ENCODE results near the gene ELMO1.
A peak's percentile ranks its signal among the peaks of the same experiment; 100 is the strongest.

The ELMO1 gene

DNA sequence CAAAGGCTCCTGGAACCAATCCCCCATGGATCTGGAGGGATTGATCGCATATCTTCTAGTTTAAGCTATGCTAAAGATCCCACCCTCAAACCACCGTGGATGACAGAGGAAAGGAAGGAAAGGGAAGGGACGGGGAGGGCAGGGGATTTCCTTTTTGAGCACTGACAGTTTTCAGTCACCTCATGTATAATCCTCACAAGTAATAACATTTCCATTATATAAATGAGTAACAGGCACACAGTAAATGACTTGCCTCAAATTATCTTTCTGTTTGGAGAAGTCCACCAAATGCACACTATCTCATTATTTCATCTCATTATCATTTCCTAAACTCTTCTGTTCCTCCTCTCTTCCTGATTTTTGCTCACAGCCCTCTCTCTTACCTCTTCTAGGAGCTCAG lies 597.3 kb downstream of the ELMO1 start:
- no peak for DNase-seq

DNA sequence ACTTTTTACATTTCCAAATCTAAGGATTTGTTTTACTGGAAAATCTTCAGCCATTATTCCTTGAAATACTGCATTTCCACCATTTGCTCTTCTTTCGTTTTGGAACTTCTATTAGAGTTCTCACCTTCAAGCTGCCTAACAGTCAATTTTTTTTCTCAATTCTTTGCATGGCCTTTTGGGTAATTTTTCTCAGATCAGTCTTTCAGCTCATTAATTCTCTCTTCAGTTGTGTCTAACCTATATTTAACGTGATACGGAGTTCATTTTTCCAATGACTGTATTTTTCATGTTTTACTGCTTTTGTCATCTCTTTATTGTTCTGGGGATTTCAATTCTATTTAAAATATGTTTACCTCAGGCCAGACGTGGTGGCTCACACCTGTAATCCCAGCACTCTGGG lies 600.7 kb downstream of the ELMO1 start:
- DNase-seq, result no peak

DNA sequence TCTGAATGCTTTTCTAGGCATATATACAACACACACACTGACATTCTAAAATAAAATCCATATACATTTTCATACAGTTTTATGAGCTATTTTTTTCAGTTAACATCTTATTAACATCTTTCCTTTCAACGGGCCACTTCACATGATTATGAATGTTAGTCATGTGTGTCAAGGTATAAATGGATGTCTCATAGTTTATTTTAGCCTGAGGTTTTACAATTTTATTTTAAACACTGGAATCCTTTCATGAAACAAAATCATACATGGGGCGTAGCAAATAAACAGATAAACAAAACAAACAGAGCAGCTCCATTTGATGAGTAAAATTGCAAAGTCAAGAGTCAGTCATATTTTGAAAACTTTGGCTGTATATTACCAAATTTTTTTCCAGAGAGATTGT lies 604.3 kb downstream of the ELMO1 start:
- no peak for DNase-seq

DNA sequence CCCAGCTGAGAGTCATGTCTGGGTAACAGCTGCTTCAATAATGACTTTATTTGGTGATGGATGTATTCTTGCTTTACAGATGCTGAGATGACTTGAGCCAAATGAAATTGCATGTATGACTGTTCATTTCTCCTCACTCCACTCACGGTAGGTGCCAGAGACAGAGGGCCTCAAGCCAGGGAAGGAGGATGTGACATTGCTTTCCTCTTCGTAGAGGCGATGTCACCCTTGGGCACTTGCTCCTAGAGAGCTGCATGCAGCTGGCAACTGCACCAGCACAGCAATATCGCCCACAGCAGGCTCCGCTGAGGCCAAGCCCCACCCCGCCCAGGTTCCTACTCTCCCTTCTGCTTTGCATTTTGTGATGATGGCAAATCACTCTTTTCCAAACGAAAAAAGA lies 607.8 kb downstream of the ELMO1 start:
- DNase-seq, result peak; percentile 22

DNA sequence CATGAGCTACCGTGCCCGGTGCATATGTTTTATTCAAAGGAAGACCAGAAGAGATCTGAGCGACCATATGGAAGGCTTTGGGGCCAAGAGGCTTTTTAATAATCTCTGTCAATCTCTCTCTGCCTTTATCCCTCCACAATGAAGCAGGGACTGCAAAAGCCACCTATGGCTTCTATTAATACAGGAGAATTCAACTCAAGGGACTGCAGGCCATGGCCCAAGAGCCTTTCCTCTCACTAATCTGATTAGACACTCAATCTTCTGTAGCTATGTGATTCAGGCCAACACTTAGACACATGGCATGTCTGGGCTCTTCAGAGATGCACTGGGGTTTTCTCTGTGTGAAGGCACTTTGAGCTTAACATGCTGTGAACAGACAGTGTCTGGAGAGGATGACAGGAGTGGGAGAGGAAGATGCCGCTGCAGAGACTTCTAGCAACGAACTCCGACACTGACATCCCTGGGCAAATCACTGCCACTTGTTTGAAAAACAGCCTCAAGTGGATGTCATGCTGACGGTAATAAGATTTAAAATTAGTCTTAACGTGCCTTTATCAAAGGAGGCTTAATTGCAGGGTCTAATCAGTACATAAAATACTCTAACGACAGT lies 609.9 kb downstream of the ELMO1 start:
- no peak for DNase-seq

DNA sequence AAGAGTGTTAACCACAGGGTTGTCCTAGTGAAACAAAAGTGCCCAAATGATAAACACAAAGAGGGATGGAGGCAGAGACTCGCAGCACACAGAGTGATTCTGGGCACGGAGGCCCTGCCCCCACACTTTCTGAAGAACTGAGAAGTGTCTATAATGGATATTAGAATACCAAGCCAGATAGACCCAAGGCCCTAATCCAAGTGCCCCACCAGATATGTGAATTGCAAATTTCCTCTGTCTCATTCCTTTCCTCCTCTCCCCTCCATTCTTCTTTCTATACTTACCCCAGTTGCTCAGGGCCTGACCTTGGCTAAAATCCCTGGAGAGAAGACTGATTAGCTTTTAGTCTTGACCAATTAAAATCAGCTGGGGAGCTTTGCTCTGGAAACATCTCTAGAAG lies 617.6 kb downstream of the ELMO1 start:
- DNase-seq, result no peak

DNA sequence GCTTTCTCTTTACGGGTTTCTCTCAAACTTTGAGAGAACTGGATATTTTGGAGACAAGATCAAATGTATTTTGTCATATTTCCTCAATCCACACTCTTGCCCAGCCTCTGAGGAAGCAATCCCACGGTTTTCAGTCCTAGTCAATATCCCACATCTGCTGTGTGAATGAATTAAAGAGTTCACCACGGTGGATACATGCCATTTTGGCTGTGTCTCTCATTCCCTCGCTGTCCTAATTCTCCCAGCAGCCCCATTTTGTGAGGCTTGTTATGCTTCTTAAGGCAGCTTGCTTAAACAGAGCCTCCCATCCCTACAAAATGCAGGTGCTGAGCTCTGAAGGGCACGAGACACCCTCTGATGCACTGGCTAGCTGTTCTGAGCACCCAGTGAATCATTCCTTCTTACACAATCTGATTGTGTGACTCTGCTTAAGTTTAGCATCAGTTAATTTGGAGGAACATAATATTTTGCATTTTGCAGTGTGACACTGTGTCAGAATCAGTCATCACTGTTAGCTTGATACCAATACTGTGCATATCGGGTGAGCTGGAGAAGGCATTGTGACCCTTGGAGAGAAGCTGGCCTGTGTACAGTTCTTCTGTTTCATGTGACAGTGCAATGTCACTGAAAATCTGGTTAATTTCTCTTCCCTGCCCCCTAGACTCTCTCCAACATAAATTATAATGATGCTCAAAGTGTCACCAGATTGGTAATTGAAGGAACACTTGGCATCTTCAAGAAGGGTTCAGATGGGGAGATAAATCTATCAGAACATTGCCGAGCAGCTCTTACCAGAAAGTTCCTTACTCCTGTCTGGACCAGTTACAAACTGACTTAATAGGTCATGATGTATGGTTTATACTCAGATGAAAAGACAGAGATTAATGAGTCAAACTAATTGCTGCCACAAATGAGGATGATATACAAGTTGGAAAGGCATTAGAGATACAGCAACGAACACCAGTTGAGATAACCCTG lies 620.6 kb downstream of the ELMO1 start:
- DNase-seq, result no peak

DNA sequence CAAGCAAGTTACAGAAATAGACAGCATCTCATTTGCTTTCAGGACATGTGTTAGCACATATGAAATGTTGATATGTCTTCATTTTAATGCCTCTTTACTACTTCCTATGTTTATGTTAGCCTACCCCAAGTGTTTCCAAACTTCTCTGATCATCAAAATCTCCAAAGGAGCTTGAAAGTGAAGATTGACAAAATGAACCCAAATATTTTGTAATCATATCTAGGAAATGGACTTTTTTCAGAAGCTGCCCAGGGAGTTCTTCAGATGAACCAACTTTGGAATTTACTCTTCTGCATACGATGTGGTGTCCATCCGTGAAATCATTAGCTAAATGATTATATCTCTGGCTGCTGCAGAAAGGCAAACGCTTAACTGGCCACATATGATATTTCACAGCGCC lies 623.2 kb downstream of the ELMO1 start:
- no peak for DNase-seq

DNA sequence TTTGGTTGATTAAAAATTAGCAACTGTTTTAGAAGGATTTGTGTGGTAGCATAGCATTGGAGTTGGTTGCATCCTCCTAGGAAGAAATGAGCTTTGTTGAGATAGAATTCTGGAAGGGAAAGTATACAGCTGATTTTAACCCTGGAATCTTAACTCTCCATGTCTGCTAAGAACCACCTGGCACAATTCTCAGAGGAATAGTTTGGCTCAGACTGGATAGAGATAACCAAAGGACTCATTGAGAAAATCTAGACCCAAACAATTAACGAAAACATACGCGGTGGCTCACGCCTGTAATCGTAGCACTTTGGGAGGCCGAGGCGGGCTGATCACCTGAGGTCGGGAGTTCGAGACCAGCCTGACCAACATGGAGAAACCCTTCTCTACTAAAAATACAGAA lies 625.3 kb downstream of the ELMO1 start:
- no peak for DNase-seq

DNA sequence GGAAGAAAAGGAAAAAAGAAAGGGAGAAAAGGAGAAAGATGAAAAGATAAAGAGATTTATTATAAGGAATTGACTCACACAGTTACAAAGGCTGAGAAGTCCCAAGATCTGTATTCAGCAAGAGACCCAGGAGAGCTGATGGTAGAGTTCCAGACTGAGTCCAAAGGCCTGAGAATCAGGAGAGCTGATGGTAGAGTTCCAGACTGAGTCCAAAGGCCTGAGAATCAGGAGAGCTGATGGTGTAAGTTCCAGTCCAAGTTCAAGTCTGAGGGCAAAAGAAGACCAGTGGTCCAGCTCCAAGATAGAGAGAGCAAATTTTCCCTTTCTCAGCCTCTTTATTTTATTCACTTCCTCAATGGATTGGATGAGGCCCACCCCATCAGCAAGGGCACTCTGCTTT lies 627.0 kb downstream of the ELMO1 start:
- no peak for DNase-seq

DNA sequence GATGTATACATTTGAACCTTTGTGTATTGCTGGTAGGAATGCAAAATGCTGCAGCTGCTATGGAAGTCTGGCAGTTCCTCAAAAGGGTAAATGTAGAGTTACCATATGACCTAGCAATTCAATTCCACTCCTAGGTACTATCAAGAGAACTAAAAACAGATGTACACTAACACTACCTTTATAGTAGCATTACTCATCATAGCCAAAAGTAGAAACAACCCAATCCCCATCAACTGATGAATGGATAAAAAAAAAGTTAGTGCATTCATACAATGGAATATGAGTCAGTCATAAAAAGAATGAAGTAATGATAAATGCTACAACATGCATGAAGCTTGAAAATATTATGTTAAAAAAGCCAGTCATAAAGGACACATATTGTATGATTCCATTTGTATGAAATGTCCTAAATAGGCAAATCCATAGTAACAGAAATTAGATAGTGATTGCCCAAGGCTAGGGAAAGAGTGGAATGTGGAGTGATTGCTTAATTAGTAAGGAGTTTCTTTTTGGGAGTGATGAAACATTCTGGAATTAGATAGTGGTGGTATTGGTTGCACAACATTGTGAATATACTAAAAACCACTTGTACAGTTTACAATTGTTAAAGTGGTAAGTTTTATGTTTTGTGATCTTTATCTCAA lies 628.0 kb downstream of the ELMO1 start:
- no peak for DNase-seq

DNA sequence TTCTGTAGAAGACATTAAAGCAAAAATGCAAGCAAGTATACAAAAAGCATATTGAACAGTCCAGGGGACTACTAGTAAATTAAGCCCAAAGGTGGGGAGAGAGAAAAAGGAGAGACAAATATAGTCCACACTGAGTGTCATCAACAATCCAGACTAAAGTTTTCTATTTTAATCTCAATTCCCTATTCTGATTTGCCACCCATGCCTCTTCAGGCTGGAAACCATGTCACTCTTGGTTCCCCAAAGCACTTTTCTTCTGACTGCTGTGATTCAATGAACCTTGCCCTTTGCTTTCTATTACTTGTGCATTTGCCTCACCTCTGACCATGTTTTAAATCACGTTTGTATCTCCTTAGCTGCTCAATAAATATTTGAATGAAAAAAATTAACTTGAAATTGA lies 629.0 kb downstream of the ELMO1 start:
- DNase-seq, result no peak

DNA sequence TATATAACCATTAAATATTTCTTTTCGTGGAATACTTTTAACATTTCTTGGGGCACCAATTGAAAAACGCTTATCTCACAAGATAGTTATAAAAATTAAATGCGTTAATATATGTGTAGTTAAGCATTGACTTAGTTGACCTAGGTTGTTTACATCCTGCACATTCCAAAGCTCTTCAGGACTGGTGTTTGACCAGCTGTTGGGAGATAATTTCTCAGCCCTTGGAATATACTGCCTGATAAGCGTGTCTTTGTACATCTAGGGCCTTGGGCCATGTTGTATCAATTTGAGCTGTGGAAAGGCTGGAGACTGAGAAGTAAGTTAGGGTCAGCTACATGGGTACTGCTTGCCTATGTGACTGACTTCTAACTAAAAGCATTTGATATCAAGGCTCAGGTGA lies 634.4 kb downstream of the ELMO1 start:
- DNase-seq, result peak; percentile 80

DNA sequence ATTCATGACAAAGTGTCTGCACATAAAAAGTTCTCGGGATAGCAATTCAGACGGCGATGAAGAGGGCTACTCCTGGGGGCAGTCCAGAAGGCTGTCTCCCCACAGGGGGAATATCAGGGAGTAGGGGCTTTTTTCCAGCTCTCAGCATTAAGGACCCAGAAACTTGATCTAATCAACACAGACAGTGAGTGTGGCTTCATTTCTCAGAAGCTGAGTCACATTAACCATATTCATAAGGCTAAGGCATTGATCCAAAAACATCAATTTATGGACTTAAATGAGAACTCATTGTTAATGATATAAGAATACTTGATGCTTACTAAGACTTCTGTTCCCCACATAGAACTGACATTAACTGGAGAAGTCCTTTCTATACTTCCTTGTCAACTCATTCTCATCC lies 636.9 kb downstream of the ELMO1 start:
- DNase-seq, result no peak

DNA sequence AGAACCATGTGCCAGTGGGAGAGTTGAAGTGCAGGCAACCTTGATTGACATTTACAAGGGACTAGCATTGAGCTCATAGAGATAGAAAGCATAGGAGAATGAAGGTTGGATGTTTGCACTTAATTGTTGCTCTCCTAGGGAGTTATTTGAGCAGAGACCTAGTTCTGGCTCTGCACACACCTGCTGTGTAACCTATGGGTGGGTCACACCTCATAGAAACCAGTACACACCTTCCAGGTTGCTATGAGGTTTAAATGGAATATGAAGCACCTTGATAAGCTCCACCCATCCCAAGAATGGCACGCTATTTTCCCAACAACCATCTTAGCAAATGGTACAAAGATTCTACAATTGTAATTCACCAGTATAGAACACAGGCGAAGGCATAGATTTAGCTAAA lies 638.2 kb downstream of the ELMO1 start:
- DNase-seq, result peak; percentile 90

DNA sequence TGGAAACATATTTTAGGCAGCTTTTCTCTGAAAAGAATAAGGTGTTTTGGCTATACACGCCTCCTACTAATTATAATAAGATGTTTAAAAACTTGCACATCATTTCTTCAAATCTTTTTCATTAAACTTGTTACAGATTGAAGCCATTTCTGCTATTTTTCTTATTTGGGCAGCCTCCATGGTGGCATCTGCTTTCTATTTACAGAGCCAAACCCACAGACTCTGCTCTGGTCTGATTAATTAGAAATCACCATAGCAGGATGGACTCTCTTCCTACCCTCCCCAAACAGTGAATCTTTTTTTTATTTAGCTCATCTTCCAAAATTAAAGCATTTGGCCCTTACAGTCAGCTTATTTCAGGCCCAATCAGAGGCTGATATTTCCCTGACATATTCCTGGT lies 638.6 kb downstream of the ELMO1 start:
- DNase-seq, result no peak

DNA sequence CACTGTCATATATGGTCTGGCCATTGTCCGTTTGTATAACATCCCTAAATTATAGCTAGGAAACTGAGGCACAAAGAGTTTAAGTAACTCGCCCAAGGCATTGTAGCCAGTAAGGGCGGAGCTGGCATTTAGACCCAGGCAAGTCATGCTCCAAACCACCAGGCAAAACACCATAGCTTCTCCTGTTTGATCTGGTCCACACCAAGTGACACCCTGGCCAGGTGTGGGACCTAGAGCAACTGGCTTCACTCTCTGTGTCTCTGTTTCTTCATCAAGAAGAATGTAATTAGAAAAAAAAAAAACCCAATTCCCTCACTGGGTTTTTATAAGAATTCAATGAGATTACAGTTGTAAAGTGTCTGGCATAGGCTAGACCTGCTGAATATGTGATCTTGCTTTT lies 639.2 kb downstream of the ELMO1 start:
- no peak for DNase-seq

DNA sequence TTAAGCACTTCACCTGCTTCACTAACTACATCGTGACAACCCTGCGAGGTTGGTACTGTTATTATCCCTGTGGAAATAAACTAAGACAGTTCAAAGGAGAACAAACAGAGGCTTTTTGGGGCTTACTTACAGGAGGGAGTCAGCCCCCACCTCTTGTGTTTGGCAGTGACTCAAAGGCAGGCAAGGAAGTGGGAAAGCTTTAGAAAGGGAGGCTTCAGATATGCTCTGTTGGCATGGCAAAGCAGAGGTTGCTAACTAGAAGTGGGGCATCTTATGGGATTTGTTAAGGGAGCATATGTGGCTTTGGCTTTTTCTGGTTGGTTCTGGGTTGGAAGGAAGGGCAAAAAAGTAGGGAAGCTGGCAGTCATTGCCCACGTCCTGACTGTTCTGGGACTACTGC lies 639.6 kb downstream of the ELMO1 start:
- no peak for DNase-seq

DNA sequence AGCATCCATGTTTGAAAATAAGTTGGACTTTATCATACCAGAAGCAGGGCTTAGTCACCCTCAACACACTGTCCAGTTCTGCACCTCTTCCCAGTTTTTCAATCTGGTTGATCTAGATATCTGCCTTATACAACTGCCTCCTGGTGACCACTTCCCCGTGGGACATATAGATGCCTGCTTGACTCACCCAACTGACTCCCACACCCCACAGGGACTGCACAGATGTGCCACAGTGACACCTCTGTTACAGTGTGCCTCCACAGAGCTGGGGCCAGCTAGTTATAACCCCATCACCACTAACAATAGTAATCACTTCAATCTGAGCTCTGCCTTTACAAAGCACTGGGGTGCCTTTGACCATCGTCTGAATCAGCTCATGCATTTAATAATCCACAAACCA lies 641.8 kb downstream of the ELMO1 start:
- DNase-seq, result no peak
